ENCODE measurements around the gene RANBP1. TPM values are rescaled to one million over a fixed set of nuclear protein-coding genes. Genes with fewer than 3 reads are reported as not detected.

RANBP1 gene
- total RNA-seq, 1 experiment from 2014 or later: 443 TPM

GRCh38 chr22:20141186-20142077 is 25.5 kb downstream of the RANBP1 start:
- ATAC-seq (no peak), DNase-seq (ENCODE audit: low spot score) (no peak)
- no peaks in the 10 kb centered on the region for H3K9me3 Mint-ChIP-seq
- no peaks in the 10 kb centered on the region for H3K4me1 Mint-ChIP-seq
- POLR2A ChIA-PET: no interaction called here
- no peaks in the 10 kb centered on the region for H3K27me3 Mint-ChIP-seq (ENCODE audit: low read depth)
- no peak overlapping the region for H3K27ac Mint-ChIP-seq
- no peak for TF ChIP-seq MLX (CRISPR knock-in tag; IDR thresholded peaks at IDR 0.05)
- no peak for TF ChIP-seq ZNF232 (CRISPR knock-in tag; IDR thresholded peaks at IDR 0.05)
- TF ChIP-seq ZMAT4 (CRISPR knock-in tag; IDR thresholded peaks at IDR 0.05): no peak
- TF ChIP-seq RELA (CRISPR knock-in tag; IDR thresholded peaks at IDR 0.05; ENCODE audit: borderline replicate concordance): no peak
- TF ChIP-seq FOXK1 (CRISPR knock-in tag; IDR thresholded peaks at IDR 0.05): no peak
- TF ChIP-seq ZNF281 (CRISPR knock-in tag; IDR thresholded peaks at IDR 0.05): no peak
- no peak for TF ChIP-seq E2F1 (CRISPR knock-in tag; IDR thresholded peaks at IDR 0.05)
- no peak for TF ChIP-seq ETV6 (CRISPR knock-in tag; IDR thresholded peaks at IDR 0.05)
- no peak for TF ChIP-seq MYBL2 (CRISPR knock-in tag; IDR thresholded peaks at IDR 0.05)
- TF ChIP-seq ATF1 (CRISPR knock-in tag; IDR thresholded peaks at IDR 0.05): no peak
- no peak for TF ChIP-seq ZNF138 (CRISPR knock-in tag; conservative IDR thresholded peaks at IDR 0.05)
- no peak for TF ChIP-seq TEAD4 (CRISPR knock-in tag; IDR thresholded peaks at IDR 0.05)
- no peak for TF ChIP-seq IRF1 (CRISPR knock-in tag; IDR thresholded peaks at IDR 0.05)
- no peak for TF ChIP-seq GRHL2 (CRISPR knock-in tag; IDR thresholded peaks at IDR 0.05; ENCODE audit: insufficient replicate concordance, severe bottlenecking)
- no peak for TF ChIP-seq JAZF1 (CRISPR knock-in tag; IDR thresholded peaks at IDR 0.05)
- no peak for TF ChIP-seq ZNF121 (CRISPR knock-in tag; IDR thresholded peaks at IDR 0.05)
- TF ChIP-seq ZBTB43 (CRISPR knock-in tag; IDR thresholded peaks at IDR 0.05): no peak
- TF ChIP-seq ATF2 (CRISPR knock-in tag; IDR thresholded peaks at IDR 0.05; ENCODE audit: borderline replicate concordance, low read depth): no peak
- no peak for TF ChIP-seq ZNF396 (CRISPR knock-in tag; IDR thresholded peaks at IDR 0.05; ENCODE audit: borderline replicate concordance)
- no peak for TF ChIP-seq GTF2I (CRISPR knock-in tag; conservative IDR thresholded peaks at IDR 0.05)
- H3K36me3 Mint-ChIP-seq: no peaks in the 10 kb centered on the region
- H3K4me3 Mint-ChIP-seq: no peak overlapping the region
- CTCF ChIA-PET: no interaction called here
